T-helper 1 cell (primary cell): Measurements from ENCODE around the gene PDZK1.
"Not testable (repeated sequence)": the region's sequence is repeated elsewhere in the genome, so short reads cannot be mapped to it uniquely, and the experiment has no call there.

Experiments
- DNase-seq, 5 donors: peaks; one replicate each; pipeline ENCODE4 v3.0.0-alpha.2; 2012 to 2020

Gene PDZK1

DNA sequence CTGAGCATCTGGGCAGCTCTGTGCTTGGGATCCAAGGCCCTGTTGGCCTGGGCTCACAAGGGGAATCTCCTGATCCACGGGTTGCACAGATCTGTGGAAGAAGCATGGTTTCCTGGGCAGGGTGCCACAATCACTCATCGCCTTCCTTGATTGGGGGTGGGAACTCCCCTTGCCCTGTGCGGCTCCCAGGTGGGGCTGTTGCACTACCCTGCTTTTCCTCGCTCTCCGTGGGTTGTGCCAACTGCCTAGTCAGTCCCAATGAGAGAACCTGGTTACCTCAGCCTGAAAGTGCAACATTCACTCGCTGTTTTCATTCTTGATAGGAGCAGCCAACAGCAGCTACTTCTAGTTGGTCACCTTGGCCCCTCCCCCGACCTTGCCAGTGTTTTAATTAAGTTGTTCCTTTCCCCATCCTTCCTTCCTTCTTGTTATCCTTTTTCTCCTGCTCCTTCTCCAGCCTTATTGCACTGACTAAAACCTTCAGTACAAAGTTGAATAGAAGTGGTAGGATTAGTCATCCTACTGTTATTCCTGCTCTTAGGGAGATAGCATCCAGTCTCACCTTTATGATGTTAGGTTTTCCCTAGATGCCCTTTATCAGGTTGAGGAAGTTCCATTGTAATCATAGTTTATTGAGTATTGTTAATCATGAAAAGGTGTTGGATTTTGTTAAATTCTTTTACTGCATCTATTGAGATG is 50.8 kb downstream of the PDZK1 start:
- DNase-seq, result not testable (repeated sequence)

DNA sequence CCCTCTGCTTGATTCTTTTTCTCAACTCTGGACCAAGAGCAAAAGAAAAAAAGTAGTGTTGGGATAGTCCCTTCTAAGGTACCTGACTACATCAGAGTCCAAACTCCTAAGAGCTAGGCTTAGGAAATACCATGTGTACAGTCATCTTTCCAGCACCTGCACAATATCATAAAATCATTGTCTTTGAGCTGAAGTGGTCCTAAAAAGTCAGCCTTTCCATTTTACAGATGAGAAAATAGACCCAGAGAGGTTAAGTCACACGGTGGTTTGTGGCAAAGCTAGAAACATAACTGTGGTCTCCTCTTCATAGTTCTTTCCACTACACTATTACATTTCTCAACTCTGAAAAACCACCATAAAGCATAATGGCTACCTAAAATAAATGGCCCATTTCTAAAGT is 63.2 kb downstream of the PDZK1 start:
- DNase-seq, result not testable (repeated sequence)

- not testable (repeated sequence) for DNase-seq
Observed at GRCh38 chr1:145641886-145642285, 65.3 kb downstream of the PDZK1 start.

DNA sequence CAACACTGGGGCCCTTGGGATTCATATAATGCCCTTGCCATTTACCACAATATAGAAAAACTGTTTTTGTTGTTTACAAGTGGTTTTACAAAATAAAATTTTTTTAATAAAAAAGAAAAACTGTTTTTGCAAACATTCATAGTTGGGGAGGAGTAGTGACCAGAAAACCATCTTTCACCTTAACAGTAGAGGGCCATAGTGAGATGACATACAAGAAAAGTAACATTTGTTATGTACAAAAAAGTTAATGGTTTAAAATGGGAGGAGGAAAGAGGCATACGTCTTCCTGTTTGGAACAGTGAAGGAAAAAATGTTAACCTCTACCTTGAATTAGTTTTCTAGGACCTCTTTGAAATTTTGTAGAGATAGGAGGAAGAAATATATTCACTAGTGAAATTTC is 70.9 kb downstream of the PDZK1 start:
- DNase-seq, result not testable (repeated sequence)

- DNase-seq, result not testable (repeated sequence)
Observed at GRCh38 chr1:145622177-145622576, 85.0 kb downstream of the PDZK1 start.
